Esophagus muscularis mucosa (tissue), 4 donors: ENCODE measurements around the gene IGF1R.

ENCODE experiments used
- CTCF ChIP-seq, 3 experiments: fragments of 200-600 bp in 2 of 3; fragments of 450-650 bp in 1 of 3; sonication (generic) in 2 of 3; IDR thresholded peaks; one replicate each; pipeline ENCODE4 v1.5.1; 2017 to 2019; ENCODE audit warnings: antibody characterized with exemption in 3 of 3, mild to moderate bottlenecking in 2 of 3, moderate library complexity in 1 of 3
- EP300 ChIP-seq: sonication (generic); formaldehyde crosslinking; IDR thresholded peaks from one replicate; pipeline ENCODE4 v1.6.1; 2017; ENCODE audit warnings: antibody characterized with exemption
- POLR2A ChIP-seq: fragments of 450-650 bp; IDR thresholded peaks from one replicate; pipeline ENCODE4 v1.6.1; 2017; ENCODE audit warnings: antibody characterized with exemption, moderate library complexity, mild to moderate bottlenecking, low read depth
- POLR2AphosphoS5 ChIP-seq, 2 donors: sonication (generic); formaldehyde crosslinking; IDR thresholded peaks; one replicate each; pipeline ENCODE4 v1.6.1; 2017; ENCODE audit warnings: antibody characterized with exemption in 2 of 2

- TF ChIP-seq POLR2A (no peak), CTCF (IDR thresholded peaks at IDR 0.05) (no peak), EP300 (no peak), POLR2AphosphoS5 (IDR thresholded peaks at IDR 0.05) (no peak)
Measured at GRCh38 chr15:98690272-98690950, 42.1 kb downstream of the IGF1R start.
